Fibroblast of upper back skin (primary cell): Measurements from ENCODE around the gene SGSH.
"Not testable (repeated sequence)": the region's sequence is repeated elsewhere in the genome, so short reads cannot be mapped to it uniquely, and the experiment has no call there.

Experiments used
- DNase-seq: peaks from one replicate; pipeline ENCODE4 v3.0.0-alpha.2; 2013

The SGSH gene

DNA sequence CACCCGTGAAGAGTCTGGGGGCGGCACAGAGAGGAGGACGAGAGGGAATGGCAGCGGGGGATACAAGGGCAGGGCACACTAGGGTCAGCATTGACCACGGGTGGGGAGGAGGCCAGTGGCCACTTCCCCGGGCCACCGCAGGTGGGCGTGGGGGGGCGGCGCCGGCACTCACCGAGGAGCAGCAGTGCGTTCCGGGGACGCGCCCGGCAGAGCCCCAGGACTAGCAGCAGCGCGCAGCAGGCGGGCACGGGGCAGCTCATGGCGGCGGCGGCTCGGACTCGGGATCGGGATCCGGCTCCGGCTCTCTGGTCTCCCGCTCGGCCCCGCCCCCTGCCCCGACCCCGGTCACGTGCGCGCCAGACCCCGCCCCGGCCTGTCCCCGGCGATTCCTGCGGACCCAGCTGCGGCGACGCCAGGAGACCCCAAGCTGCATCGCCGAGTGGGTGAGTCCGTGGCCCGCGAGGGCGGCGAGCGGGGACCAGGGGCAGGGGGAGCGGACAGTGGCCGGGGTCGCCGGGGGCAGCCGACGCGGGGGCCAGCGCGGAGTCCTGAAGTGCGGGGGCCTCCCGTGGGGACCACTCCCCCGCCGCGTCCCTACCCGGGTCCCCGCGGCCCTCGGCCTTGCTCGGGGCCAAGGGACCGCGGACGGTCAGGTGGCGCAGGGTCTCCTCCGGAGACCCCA, at the start of gene SGSH, which contains the start of gene SLC26A11:
SGSH (minus strand) TSS at position 280 of the 682 bp plus-strand sequence; CDS start at position 260, 20 bp downstream.
SLC26A11 (plus strand) TSS at position 374 of the 682 bp plus-strand sequence. CDS start 1,134 bp downstream, outside the sequence.
- peak; percentile 45 for DNase-seq

DNA sequence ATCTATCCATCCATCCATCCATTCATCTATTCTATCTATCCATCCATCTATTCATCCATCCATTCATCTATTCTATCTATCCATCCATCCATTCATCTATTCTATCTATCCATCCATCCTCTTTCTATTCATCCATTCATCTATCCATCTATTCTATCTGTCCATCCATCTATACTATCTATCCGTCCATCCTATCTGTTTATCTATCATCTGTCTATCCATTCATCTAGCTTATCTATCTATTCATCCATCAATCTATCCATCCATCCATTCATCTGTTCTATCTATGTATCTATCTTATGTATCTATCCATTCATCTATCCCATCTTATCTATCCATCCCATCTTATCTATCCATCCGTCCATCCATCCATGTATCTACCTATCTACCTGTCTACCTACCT, 49.3 kb upstream of the SGSH start:
- no peak for DNase-seq

DNA sequence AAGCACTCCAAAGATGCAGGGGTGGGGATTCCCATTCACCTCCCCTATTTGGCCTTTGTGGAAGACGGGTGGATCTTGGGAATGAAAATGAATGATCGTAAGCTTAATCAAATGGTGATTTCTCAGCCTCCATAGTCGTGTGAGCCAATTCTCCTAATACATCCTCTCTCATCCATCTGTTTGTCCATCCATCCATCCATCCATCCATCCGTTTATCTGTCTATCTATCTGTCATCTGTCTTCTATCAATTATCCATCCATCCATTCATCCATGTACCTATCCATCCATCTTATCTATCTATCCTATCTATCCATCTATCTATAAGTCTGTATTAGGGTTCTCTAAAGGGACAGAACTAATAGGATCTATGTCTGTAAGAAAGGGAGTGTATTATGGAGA, 48.3 kb upstream of the SGSH start:
- DNase-seq, result no peak

DNA sequence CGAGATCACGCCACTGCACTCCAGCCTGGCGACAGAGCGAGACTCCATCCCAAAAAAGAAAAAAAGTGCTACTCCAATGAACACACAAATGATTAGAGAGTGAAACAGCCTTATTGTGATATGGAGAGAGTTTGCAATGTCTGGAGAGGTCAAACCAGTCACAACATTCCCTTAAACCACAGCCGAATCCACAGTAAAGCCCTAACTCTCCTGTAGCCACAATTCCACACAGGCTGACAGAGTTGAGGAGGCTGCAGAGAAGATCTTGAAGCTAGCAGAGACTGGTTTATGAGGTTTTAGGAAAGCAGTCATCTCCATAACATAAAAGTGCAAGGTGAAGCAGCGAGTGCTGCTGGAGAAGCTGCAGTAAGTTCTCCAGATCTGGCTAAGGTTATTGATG, 47.3 kb upstream of the SGSH start:
- DNase-seq, result no peak

DNA sequence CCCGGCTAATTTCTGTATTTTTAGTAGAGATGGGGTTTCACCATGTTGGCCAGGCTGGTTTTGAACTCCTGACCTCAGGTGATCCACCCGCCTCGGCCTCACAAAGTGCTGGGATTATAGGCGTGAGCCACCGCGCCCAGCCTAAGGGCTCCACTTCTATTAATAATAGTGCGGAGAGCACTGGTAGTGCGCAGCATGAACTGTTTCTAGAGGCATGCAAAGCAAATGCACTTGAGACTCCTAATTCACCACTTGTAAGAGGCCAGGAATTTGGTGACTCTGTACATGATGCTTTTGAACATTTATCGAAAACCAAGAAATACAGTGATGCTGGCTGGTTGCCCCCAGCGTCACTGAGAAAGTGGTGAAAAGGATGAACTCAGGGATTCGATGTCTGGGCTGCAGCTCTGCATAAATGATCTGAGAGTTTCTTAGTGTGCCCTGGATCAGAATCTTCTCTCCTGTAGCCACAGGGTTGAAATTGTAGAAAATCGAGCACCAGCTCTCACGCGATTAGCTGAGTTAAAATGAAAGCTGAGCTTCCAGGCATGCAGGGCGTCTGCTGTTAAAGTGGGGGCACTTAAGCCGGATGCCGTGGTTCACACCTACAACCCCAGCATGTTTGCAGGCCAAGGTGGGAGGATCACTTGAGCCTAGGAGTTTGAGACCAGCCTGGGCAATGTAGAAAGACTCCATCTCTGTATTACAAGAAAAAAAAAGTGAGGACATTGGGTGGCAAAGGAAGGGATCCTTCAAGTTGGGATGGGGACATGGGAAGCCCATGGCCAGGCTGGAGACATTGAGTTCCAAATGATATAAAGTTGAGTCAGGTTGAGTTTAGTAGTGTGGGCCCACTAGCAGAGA, 45.3 kb upstream of the SGSH start:
- DNase-seq, result no peak

DNA sequence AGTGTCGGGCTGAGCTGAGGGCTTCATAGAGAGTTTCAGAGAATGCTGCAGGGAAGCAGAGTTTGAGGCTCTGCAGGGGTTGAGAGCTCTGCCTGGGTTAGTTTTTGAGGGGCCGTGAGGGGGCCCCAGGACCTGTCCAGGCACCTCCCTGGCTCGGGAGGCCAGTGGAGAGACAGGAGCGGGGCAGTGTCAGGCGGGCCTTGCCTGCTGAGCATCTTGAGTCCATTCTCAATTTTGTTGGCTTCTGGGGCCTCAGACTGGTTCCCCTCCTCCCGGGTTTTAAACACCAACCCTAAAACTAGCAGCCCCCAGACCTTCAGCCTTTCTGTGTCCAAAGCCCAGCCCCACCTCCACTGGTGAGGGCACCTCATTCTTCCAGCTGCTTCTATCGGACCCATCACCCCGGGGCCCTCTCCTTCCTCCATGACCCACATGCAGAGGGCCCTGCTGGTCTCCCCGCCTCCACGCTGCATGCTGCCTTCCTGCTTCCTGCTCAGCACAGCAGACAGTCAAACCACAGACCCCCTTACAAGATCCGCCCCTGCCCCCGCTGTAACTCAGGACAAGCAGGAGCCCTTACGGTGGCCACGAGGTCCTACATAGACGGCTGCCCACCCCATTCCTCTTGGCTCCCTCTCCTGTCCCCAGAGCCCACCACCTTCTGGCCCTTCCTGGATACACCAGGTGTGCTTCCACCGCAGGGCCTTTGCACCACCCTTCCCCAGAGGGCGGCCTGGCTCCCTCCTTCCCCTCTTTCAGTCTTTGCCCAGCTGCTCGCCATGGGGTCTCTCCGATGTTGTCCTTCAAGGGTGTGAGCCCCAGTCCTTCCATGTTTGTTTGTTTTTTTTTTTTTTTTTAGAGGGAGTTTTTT, 44.3 kb upstream of the SGSH start:
- DNase-seq, result no peak

DNA sequence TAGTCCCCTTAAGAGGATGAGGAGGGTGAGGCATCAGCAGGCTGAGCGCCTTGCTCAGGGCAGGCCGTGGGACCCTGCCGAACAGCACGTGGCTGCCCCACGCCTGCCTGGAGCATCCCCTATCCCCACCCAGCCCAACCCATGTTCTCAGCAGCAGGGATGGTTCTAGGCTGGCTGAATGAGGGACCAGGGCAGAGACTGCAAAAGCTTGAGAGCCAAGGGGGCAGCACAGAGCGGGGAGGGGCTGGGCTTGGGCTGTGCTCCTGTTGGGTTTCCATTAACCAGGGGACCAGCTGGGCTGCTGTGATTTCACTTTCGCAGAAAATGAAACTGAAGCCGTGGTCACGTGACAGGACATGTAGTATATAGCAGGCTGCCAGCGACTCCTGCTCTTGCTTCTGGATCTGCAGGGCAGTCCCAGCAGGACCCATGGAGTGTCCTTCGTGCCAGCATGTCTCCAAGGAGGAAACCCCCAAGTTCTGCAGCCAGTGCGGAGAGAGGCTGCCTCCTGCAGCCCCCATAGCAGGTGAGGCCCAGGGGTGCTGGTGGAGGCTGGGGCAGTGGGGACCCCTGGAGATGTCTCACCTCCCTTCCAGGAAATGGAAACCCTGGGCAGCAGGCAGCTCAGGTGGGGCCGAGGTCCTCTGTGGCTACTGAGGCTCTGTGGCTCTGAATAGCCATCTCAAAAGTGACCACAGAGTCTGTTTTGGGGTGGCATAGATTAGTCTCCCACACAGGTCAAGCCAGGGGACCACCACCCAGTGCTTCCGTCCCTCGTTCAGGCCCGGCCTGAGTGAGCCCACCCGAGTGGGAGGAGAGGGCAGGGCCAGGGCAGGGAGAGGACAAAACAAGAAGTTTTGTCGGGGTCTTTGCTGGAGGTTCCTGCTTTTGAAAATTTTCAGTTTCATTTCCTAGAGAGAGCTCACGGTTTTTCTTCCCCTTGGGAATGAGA, 43.4 kb upstream of the SGSH start:
- peak; percentile 74 for DNase-seq

DNA sequence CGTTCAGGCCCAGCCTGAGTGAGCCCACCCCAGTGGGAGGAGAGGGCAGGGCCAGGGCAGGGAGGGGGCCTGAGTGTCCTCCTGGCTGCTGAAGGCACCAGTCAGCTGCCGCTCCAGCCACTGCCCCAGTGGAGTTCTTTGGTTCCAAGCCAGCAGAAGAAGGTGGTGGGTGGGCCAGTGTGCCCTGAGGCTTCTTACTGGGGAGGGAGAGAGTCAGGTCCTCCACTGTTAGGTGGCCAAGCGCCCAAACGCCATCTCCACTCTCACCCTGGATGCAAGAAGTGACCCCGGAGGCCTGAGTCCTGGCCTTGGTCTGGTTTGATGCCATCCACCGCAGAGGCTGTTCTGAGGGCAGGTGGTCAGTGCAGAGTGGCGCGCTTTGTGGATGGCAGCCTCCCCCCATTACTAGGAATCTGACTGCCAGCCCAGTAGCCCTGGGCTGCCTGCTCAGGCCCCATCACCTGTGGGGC, 42.7 kb upstream of the SGSH start:
- no peak for DNase-seq

DNA sequence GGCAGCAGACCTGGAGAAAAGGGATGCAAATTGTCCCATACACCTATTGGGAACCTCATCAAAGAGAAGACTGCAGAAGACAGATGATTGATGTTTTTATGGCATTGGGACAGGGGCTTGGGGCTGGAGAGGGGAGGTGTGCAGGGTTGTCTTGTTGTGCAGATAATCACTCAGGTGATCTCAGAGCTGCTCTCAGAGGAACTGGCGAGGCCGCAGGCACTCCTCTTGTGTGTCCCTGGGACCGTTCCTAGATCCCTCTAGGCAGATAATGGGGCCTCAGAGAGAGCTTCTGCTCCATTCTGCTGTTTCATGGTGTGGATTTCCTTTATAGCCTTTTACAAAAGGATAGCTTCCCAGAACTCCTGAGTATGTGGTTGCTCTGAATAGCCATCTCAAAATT, 42.2 kb upstream of the SGSH start:
- DNase-seq, result no peak

DNA sequence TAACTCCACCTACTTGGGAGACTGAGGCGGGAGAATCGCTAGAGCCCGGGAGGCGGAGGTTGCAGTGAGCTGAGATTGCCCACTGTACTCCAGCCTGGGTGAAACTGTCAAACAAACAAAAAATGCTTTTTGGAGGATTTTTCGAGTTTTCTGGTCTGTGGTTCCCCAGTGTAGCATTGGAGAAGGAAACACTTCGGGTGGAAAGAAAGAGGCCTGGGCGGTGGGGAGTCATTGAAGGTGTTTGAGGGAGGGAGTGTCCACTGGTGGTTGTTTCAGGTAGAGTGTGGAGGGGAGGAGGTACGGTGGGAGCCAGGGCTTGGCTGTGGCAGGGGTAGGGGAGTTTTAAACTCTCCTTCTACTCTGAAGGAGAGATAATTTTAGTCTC, 41.8 kb upstream of the SGSH start:
- DNase-seq, result no peak

DNA sequence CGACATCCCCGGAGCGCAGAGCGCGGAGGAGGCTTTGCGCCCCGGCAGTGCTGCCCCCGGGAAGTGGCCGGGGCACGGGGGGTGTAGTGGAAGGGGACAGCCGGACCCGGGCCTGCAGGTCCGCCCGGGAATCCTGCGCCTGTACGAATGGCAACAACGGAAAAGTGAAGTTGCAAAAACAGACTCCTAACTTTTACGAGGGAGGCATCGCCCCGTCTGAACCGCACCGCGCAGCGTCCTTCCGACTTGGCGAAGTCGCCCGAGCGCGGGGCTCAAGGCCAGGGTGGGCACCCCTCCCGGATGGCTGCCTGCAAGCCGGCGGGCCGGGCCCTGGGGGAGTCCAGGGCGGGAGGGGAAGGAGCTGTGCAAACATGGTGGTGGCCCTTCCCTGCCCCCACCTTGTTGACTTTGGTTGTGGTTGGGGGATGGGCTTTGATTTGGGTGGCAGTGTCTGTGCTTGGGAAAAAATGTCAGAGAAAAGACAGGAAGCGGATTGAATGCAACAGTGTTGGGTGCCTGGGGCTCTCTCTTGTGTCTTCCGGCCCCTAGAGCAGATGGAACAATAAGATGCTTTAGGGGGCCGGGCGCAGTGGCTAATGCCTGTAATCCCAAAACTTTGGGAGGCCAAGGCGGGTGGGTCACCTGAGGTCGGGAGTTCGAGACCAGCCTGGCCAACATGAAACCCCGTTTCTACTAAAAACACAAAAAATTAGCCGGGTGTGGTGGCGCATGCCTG, 41.2 kb upstream of the SGSH start:
- peak; percentile 53 for DNase-seq

DNA sequence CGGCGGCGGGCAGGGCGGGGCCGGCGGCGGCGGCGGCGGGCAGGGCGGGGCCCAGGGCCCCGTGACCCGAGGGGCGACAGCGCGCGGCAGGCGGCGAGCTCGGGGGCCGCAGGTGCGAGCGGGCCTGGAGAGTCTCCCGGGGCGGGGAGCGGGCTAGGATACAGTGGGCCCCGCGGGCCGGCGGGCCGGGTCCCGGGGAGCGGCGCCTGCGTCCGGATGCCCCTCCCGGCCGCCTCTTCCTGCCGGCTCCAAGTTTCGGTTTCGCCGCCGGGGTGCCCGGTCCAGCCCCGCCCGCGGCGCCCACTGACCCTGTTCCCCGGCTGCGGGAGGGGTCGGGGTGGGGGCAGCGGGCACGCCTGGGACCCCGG, 40.6 kb upstream of the SGSH start, which contains the start of gene RNF213:
RNF213 (plus strand) TSS at position 62 of the 368 bp plus-strand sequence. CDS start 2,830 bp downstream, outside the sequence.
- DNase-seq, result peak; percentile 14

DNA sequence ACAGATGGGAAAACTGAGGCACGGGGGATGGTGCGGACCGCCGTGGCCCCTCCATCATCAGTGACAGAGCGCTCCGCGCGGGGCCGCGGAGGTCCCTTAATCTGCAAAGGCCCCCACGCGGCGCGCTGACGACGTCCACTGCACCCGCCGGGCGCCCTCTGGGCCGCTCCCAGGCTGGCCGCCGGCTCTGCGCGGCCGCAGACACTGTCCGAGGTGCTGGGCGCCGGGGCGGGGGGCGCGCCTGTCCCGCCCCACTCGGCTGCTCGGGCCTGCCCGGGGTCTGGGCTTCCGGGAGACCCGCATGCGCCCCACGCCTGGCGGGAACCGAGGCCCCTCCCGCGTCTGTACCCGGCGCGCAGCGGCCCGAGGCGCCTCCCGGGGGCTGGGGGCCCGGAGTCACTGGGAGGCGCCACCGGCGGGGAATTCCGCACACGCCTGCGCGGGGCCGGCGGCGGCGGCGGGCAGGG, 40.0 kb upstream of the SGSH start:
- peak; percentile 62 for DNase-seq

DNA sequence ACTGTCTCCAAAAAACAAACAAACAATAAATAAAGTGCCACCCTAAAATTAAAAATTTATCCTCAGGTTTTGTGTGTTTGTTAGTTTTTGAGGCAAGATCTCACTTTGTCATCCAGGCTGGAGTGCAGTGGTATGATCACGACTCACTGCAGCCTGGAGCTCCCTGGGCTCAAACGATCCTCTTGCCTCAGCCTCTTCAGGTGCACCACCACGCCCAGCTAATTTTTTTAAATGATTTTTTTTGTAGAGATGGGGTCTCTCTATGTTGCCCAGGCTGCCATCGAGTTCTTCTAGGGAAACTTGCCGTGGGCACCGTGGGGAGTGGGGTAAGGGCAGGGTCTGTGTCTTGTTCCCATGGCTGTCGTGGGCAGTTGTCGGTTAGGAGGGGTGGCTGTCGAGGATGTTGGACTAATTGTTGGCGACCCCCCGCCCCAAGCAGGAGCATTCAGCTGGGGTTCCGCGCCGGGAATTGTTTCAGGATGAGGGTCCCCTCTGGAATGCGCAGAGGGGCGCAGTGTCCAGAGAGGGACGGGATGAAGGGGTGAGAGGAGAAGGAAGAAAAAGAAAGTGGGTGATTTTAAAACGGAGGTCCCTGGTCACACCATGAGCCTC, 39.4 kb upstream of the SGSH start:
- no peak for DNase-seq

DNA sequence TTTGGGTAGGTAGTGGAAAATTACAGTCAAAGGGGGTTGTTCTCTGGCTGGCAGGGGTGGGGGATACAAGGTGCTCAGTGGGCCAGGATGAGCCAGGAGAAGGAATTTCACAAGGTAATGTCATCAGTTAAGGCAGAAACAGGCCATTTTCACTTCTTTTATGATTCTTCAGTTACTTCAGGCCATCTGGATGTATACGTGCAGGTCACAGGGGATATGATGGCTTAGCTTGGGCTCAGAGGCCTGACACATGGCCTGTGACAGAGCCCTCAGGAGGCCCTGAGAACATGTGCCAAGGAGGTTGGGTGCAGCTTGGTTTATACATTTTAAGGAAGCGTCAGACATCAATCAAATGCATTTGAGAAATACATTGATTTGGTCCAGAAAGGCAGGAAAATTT, 38.2 kb upstream of the SGSH start:
- not testable (repeated sequence) for DNase-seq

DNA sequence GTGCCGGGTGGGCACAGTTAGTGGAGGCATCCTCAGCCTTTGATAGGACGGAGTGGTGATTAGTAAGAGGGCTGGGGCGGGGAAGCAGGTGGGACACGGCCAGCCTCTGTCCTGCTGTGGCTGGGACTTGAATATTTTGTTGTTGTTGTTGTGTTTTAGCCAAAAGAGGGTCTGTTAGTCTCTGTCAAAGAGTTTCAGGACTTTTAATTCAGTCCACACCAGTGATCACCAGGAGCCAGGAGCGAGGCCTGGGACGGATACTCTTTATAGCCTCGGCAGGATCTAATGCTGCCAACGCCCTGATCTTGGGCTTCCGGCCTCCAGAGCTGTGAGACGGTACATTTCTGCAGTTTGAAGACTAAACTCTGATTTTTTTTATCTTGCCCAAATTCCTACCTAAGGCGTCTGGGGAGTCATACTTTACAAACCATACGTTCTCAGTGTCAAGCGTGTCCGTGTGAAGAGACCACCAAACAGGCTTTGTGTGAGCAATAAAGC, 37.6 kb upstream of the SGSH start:
- DNase-seq, result no peak

DNA sequence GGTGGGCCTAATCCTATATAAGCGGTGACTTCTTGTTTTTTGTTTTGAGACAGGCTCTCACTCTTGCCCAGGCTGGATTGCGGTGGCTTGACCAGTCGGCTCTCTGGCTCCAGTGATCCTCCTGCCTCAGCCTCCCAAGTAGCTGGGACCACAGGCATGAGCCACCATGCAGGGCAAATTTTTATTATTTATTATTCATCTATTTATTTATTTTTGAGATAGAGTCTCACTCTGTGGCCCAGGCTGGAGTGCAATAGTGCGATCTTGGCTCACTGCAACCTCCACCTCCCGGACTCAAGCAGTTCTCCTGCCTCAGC, 35.9 kb upstream of the SGSH start:
- DNase-seq, result no peak

DNA sequence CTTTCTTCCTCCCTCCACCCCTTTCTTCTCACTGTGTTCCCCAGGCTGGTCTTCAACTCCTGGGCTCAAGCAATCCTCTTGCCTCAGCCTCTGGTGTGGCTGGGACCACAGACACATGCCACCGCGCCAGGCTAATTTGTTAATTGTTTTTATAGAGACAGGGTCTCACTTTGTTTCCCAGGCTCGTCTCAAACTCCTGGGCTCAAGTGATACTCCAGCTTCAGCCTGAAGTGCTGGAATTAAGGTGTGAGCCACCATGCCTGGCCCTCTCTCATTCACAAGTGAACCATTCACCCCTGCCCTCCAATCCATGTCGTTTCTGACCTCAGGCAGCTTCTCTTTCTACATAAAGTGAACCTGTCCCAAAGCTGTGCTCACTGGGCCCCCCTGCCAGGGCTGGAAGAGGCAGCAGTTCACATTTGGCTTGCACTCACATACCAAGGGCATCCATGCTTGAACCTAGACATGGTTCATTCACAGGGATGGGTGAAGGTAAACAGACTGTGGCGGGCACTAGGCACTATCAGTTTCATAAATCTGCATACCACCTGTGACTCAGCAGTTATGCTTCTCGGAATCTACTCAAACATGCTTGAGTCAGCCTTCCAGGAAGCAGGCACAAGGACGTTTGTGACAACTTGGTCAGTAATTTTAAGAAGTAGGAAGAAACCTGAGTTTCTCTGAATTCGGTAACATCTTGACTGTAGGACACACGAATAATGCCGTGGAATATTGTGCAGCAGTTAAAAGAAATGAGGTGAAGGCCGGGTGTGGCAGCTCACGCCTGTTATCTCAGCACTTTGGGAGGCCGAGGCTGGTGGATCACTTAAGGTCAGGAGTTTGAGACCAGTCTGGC, 34.5 kb upstream of the SGSH start:
- DNase-seq, result peak; percentile 91

DNA sequence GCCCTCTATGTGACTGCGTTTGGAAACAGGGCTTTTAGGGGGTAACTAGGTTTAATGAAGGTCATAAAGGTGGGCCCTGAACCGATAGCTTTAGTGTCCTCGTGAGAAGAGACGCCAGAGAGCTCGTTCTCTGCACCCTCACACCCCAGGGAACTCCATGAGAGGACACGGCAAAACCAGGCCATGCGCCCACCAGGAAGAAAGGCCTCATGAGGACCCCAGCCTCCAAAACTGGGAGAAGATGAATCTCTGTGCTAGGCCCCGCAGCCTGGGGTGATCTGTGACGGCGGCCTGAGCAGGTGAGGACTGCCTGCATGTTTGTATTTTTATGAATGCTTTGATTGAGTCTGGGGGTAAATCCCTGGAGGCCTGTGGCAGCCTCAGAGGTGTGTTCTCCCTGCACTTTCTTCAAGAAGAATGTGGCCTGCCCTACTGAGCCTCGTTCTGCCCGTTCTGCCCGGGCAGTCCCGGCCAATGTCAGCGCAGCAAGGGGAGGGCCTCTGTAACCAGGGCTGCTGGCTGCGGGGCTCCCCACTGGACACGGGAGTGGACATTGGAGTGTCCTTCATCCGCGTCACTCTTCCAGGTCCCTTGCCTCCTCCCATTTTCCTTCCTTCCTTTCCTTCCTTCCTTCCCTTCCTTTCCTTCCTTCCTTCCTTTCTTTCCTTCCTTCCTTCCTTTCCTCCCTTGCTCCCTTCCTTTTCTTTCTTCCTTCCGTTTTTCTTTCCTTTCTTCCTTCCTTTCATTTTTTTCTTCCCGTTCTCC, 33.7 kb upstream of the SGSH start:
- DNase-seq, result no peak
